Activated CD8-positive, alpha-beta T cell treated with anti-CD3 and anti-CD28 coated beads, Interleukin-2, amount 10 ng/mL, durations not matched to agents 7 days and 5 days (primary cell): ENCODE data around the gene ASTN2. TPM values are rescaled to one million over a fixed set of nuclear protein-coding genes. Genes with fewer than 3 reads are reported as not detected.

Experiments used
- ATAC-seq: fragments of 150-1000 bp; cut with Tn5 transposase; one replicate; pipeline ENCODE4 v1.10.0; 2021; ENCODE audit warnings: moderate library complexity
- CTCF ChIA-PET: fragments of 350-600 bp; sonication (Branson Sonifier 250); formaldehyde crosslinking; loops from one replicate; lab custom pipeline; 2021; ENCODE audit warnings: antibody characterized with exemption; lab: Charles Lee
- POLR2A ChIA-PET: fragments of 350-600 bp; sonication (Branson Sonifier 250); formaldehyde crosslinking; loops from one replicate; lab custom pipeline; 2021; ENCODE audit warnings: antibody characterized with exemption; lab: Charles Lee
- DNase-seq: peaks from one replicate; pipeline ENCODE4 v3.0.0-alpha.2; 2020
- H3K27ac Mint-ChIP-seq: one replicate; pipeline ENCODE4 v1.8.0; 2021; ENCODE audit warnings: mild to moderate bottlenecking, mixed read lengths
- H3K27me3 Mint-ChIP-seq: one replicate; pipeline ENCODE4 v1.8.0; 2021; ENCODE audit warnings: low read depth, mixed read lengths
- H3K36me3 Mint-ChIP-seq: one replicate; pipeline ENCODE4 v1.8.0; 2021; ENCODE audit warnings: low read depth, mixed read lengths
- H3K4me1 Mint-ChIP-seq: one replicate; pipeline ENCODE4 v1.8.0; 2021; ENCODE audit warnings: low read depth, mixed read lengths
- H3K4me3 Mint-ChIP-seq: one replicate; pipeline ENCODE4 v1.8.0; 2021; ENCODE audit warnings: mild to moderate bottlenecking, mixed read lengths
- H3K9me3 Mint-ChIP-seq: one replicate; pipeline ENCODE4 v1.8.0; 2022; ENCODE audit warnings: mixed read lengths; ENCODE audit not compliant: insufficient read depth
- total RNA-seq, 2 experiments: library from RNA; stranded (reverse); gene quantifications; one replicate each; pipeline ENCODE4 v1.2.3, GENCODE V29; 2021

The ASTN2 gene
- total RNA-seq, 2 experiments from 2014 or later: 4.7 to 4.9 TPM

DNA sequence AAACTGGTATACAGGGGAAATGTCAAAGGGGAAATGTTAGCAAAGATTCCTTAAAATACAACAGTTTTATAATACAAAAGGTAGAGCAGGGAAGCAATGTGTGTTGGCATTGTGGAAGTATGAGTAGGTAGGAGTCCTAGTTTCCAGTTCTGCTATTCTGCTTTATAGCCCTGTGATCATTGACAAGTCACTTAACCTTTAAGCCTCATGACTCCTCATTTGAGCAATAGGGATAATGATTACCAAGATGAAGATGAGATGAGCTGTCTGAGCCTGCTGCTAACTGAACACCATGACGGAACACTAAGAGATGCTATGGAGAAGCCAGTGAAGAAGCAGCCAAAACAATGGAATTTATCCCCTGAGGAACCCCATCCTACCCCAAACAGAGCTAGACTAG lies 1009.5 kb downstream of the ASTN2 start:
- Mint-ChIP-seq H3K36me3 (no peaks in the 10 kb centered on the region), H3K4me1 (no peaks in the 10 kb centered on the region), H3K9me3 (no peaks in the 10 kb centered on the region), H3K4me3 (no peak overlapping the region), H3K27ac (no peak overlapping the region), H3K27me3 (no peaks in the 10 kb centered on the region)
- DNase-seq (no peak), ATAC-seq (no peak)
- CTCF ChIA-PET: no interaction called here
- POLR2A ChIA-PET: no interaction called here

GRCh38 chr9:116404228-116404627 lies 1010.6 kb downstream of the ASTN2 start:
- Mint-ChIP-seq H3K9me3 (no peaks in the 10 kb centered on the region), H3K36me3 (no peaks in the 10 kb centered on the region), H3K27me3 (no peaks in the 10 kb centered on the region), H3K4me1 (peaks cover 5% of the 10 kb centered on the region), H3K27ac (no peak overlapping the region), H3K4me3 (no peak overlapping the region)
- ChIA-PET CTCF (no interaction called here), POLR2A (no interaction called here)
- ATAC-seq (no peak), DNase-seq (no peak)

GRCh38 chr9:116403171-116403570 lies 1011.7 kb downstream of the ASTN2 start:
- ChIA-PET POLR2A (no interaction called here), CTCF (no interaction called here)
- H3K27me3 Mint-ChIP-seq: no peaks in the 10 kb centered on the region
- no peak overlapping the region for H3K27ac Mint-ChIP-seq
- no peak overlapping the region for H3K4me3 Mint-ChIP-seq
- H3K4me1 Mint-ChIP-seq: peaks cover 5% of the 10 kb centered on the region
- DNase-seq (no peak), ATAC-seq (no peak)
- H3K9me3 Mint-ChIP-seq: no peaks in the 10 kb centered on the region
- H3K36me3 Mint-ChIP-seq: no peaks in the 10 kb centered on the region

DNA sequence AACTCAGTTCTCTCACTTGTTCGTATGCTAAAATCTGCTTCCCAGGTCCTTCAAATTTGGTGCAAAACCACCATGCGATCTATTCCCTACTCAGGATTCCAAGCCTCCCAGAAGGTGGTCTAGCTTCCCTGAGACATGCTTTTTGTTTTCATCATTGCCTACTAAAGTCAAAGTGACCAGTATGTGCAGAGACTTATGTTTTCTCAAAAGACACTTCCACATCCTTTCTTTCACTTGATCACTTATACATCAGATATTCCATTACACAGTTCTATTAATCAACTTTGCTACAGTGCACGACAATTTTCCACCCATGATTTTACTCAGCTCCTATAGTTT lies 1019.2 kb downstream of the ASTN2 start:
- Mint-ChIP-seq H3K27me3 (no peaks in the 10 kb centered on the region), H3K36me3 (no peaks in the 10 kb centered on the region), H3K9me3 (no peaks in the 10 kb centered on the region), H3K4me3 (no peak overlapping the region), H3K4me1 (peaks cover 5% of the 10 kb centered on the region), H3K27ac (no peak overlapping the region)
- ChIA-PET CTCF (no interaction called here), POLR2A (no interaction called here)
- ATAC-seq (no peak), DNase-seq (no peak)

DNA sequence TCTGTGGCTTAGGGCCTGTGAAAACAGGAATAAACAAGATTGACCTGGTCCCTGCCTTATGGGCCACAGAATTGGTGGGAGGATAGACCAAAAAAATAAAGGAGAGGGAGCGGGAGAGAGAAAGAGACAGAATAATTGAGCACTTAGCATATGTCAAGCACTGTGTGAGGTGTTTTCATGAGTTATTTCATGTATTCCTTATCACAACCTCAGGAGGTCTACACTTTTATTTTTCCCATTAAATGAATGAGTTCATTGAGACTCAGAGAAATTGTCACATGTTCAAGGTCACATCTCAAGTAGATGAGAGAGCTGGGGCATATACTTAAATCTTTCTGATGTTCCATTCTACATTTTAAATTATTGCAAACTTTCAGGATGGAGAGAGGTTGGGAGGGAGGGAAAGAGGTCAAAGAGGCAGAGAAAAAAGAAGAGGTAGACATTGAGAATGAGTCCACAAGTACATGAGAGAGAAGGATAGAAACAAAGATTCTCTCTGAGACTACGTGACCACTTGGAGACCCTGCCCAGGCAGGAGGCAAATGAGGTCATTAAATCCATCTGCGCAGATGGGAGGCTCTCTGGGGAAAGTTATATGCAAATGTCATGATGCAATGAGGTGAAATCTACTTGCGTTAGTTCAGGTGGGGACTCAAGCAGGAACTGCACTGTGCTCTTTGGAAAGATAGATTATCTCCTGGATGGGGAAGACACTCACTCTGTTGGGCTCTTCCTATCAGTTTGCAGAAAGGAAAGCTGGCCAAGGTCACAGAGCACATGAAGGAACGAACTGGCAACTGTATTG lies 1019.8 kb downstream of the ASTN2 start:
- no peaks in the 10 kb centered on the region for H3K9me3 Mint-ChIP-seq
- no peak overlapping the region for H3K27ac Mint-ChIP-seq
- no peak overlapping the region for H3K4me3 Mint-ChIP-seq
- H3K36me3 Mint-ChIP-seq: no peaks in the 10 kb centered on the region
- no peak for DNase-seq
- peaks cover 5% of the 10 kb centered on the region for H3K4me1 Mint-ChIP-seq
- ATAC-seq: no peak
- ChIA-PET CTCF (no interaction called here), POLR2A (no interaction called here)
- H3K27me3 Mint-ChIP-seq: no peaks in the 10 kb centered on the region

DNA sequence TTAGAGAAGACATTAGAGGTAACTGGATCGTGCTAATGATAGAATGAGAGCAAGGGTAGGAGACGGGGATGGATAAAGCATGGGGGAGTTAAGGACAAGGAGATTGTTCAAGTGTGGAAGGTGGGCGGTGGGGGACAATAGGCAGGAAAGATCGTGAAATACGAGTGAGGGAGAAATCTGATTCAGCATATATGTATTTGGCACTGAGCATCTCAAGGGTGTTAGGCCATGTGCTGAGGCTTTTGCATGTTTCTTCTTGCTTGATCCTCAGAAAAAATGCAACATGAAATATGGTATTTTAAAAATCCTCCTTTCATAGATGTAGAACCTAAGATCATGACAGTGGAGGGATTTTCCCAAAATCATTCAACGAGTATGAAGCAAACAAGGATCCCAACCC lies 1020.8 kb downstream of the ASTN2 start:
- DNase-seq: no peak
- ATAC-seq: no peak
- Mint-ChIP-seq H3K9me3 (no peaks in the 10 kb centered on the region), H3K27me3 (no peaks in the 10 kb centered on the region), H3K36me3 (no peaks in the 10 kb centered on the region), H3K4me3 (no peak overlapping the region), H3K27ac (no peak overlapping the region), H3K4me1 (no peaks in the 10 kb centered on the region)
- ChIA-PET POLR2A (no interaction called here), CTCF (no interaction called here)

- ATAC-seq: no peak
- ChIA-PET POLR2A (no interaction called here), CTCF (interaction anchor here (0.8 kb wide), 1 partner anchor 12 kb away, joined by 3 read pairs; no protein-coding TSS in a partner anchor)
- no peak for DNase-seq
- no peak overlapping the region for H3K27ac Mint-ChIP-seq
- no peak overlapping the region for H3K4me3 Mint-ChIP-seq
- H3K9me3 Mint-ChIP-seq: no peaks in the 10 kb centered on the region
- no peaks in the 10 kb centered on the region for H3K27me3 Mint-ChIP-seq
- no peaks in the 10 kb centered on the region for H3K4me1 Mint-ChIP-seq
- no peaks in the 10 kb centered on the region for H3K36me3 Mint-ChIP-seq
Observed at GRCh38 chr9:116393198-116393597, 1021.7 kb downstream of the ASTN2 start.

DNA sequence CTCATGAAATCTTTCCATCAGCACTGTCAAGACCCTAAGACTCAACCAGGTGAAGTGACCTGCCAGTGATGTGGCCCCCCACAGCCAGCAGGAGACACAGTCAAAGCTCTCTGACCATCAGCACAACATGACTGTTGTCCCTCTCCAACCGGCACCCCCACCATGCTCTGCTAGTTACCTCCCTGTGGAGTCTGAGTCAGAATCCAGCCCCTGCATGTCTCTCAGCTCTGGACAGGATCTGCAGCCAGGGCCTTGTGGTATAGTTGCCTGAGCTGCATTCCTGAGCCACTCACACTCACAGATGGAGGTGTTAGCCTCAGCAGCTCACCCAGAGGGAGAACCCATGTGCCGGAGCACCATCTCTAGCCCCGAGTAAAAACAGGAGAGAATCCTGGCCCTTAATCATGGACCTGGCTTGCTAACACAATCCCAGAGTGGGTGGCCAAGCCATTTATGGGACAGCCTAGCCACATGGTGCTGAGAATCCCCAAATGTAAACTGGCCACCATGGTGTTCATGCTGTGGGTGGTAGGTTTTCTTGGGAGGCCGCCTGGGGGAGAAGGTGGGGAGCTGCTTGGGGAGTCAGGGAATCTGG lies 1023.5 kb downstream of the ASTN2 start:
- CTCF ChIA-PET: no interaction called here
- no peak for DNase-seq
- Mint-ChIP-seq H3K4me1 (peaks cover 5% of the 10 kb centered on the region), H3K27ac (no peak overlapping the region), H3K27me3 (no peaks in the 10 kb centered on the region), H3K4me3 (no peak overlapping the region), H3K36me3 (no peaks in the 10 kb centered on the region), H3K9me3 (no peaks in the 10 kb centered on the region)
- POLR2A ChIA-PET: no interaction called here
- ATAC-seq: no peak

- ChIA-PET POLR2A (no interaction called here), CTCF (no interaction called here)
- Mint-ChIP-seq H3K4me1 (peaks cover 5% of the 10 kb centered on the region), H3K27ac (no peak overlapping the region), H3K36me3 (no peaks in the 10 kb centered on the region), H3K4me3 (no peak overlapping the region), H3K27me3 (no peaks in the 10 kb centered on the region), H3K9me3 (no peaks in the 10 kb centered on the region)
- DNase-seq (no peak), ATAC-seq (no peak)
Observed at GRCh38 chr9:116390303-116391228, 1024.3 kb downstream of the ASTN2 start.

DNA sequence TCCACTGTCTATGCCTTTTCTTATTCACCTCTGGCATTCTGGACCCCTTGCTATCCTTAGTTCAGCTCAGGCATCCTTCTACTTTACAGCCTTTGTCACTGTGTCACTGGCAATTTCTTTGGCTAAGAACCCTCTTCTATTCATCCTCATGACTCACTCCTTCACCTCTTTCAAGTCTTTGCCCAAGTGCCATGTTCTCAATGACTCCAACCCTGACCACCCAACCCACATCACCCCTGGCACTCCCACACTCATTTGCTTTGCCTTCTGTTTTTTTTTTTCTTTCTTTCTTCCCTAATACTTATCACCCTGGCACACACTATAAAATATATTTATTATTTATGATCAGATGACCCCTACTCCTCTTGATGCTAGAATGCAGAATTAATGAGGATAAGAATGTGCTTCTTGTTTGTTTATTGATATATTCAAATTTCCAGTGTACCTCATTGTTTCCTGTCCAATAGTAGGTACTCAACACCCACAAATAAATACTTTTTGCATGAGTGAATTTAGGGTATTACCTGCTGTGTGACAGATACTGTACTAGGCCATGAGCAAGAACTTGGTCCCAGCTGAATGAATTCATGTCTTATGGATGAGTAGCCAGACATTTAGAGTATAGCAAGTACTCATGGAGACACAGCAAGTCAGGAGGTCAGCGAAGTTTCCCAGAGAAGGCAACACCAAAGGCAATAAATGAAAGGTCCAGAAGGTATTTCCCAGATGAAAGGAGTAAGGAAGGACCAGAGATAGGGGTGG lies 1025.1 kb downstream of the ASTN2 start:
- Mint-ChIP-seq H3K4me1 (peaks cover 5% of the 10 kb centered on the region), H3K27me3 (no peaks in the 10 kb centered on the region), H3K4me3 (no peak overlapping the region), H3K27ac (no peak overlapping the region), H3K9me3 (no peaks in the 10 kb centered on the region), H3K36me3 (no peaks in the 10 kb centered on the region)
- ATAC-seq (no peak), DNase-seq (no peak)
- CTCF ChIA-PET: no interaction called here
- POLR2A ChIA-PET: no interaction called here

DNA sequence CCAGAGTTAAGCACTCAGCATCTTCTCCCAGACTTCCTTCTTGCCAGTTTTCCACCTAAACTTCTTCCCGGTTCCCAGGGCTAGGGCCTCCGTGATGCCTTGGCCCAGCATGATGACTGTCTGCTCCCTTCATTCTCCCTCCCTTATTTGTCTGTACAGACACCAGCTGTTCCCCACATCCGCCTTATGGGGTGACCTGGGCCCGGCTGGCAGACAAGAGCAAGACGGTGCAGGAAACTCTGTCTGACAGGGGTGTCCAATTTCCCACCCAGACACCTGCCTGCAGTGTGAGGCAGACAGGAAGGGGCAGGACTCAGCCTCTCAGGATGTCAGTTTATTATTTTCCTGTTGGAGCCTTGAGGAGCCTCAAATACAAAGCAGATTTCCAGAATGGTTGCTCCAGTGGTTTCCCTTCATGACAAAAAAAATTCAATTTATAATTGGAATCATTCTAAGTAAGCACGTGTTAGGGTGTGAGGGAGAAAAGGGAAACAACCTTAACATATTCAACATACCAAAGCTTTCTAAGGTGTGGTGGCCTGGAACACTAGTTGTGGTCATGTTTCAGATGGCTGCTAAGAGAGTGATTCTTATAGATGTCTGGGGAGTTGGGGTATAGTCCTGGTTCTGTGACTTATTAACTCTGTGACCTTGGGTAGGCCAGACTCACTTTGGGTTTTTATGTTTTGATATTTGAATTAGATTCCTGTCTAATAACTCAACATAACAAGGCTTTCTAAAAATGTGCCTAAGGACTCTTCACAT lies 1026.7 kb downstream of the ASTN2 start:
- no peak overlapping the region for H3K4me3 Mint-ChIP-seq
- ATAC-seq (no peak), DNase-seq (no peak)
- ChIA-PET POLR2A (no interaction called here), CTCF (no interaction called here)
- no peaks in the 10 kb centered on the region for H3K9me3 Mint-ChIP-seq
- no peak overlapping the region for H3K27ac Mint-ChIP-seq
- peaks cover 5% of the 10 kb centered on the region for H3K4me1 Mint-ChIP-seq
- no peaks in the 10 kb centered on the region for H3K36me3 Mint-ChIP-seq
- no peaks in the 10 kb centered on the region for H3K27me3 Mint-ChIP-seq
